Measurements from ENCODE around the gene ARHGAP29.
"Not testable (repeated sequence)": the region's sequence is repeated elsewhere in the genome, so short reads cannot be mapped to it uniquely, and the experiment has no call there.

Gene ARHGAP29

GRCh38 chr1:94231746-94232145 is 5.6 kb downstream of the ARHGAP29 start:
- no peak for DNase-seq

GRCh38 chr1:94230920-94231319 is 6.5 kb downstream of the ARHGAP29 start:
- DNase-seq: no peak

- no peak for DNase-seq
These were observed 8.6 kb downstream of the ARHGAP29 start for GRCh38 chr1:94228640-94229375.

GRCh38 chr1:94227624-94228023 is 9.8 kb downstream of the ARHGAP29 start:
- no peak for DNase-seq

GRCh38 chr1:94225845-94226244 is 11.5 kb downstream of the ARHGAP29 start:
- no peak for DNase-seq

- no peak for DNase-seq
These were observed 19.1 kb downstream of the ARHGAP29 start for GRCh38 chr1:94218332-94218731.

- no peak for DNase-seq
These were observed 21.4 kb downstream of the ARHGAP29 start for GRCh38 chr1:94215955-94216354.

- DNase-seq: no peak
These were observed 27.4 kb downstream of the ARHGAP29 start for GRCh38 chr1:94209982-94210381.

GRCh38 chr1:94209425-94209824 is 28.0 kb downstream of the ARHGAP29 start:
- no peak for DNase-seq

- no peak for DNase-seq
These were observed 29.7 kb downstream of the ARHGAP29 start for GRCh38 chr1:94207695-94208094.

- no peak for DNase-seq
These were observed 31.7 kb downstream of the ARHGAP29 start for GRCh38 chr1:94205639-94206038.

GRCh38 chr1:94202241-94202640 is 35.1 kb downstream of the ARHGAP29 start:
- DNase-seq: no peak

GRCh38 chr1:94199398-94199797 is 38.0 kb downstream of the ARHGAP29 start:
- DNase-seq: no peak

- DNase-seq: no peak
These were observed 43.1 kb downstream of the ARHGAP29 start for GRCh38 chr1:94194079-94194865.

- DNase-seq: no peak
These were observed 44.3 kb downstream of the ARHGAP29 start for GRCh38 chr1:94193128-94193527.

GRCh38 chr1:94191216-94191615 is 46.2 kb downstream of the ARHGAP29 start:
- no peak for DNase-seq

- DNase-seq: no peak
These were observed 50.4 kb downstream of the ARHGAP29 start for GRCh38 chr1:94186946-94187345.

GRCh38 chr1:94183197-94183815 is 54.1 kb downstream of the ARHGAP29 start:
- DNase-seq: no peak

GRCh38 chr1:94182191-94182590 is 55.2 kb downstream of the ARHGAP29 start:
- no peak for DNase-seq

GRCh38 chr1:94180650-94181049 is 56.7 kb downstream of the ARHGAP29 start:
- DNase-seq: no peak

GRCh38 chr1:94178901-94179300 is 58.5 kb downstream of the ARHGAP29 start:
- no peak for DNase-seq

- no peak for DNase-seq
These were observed 68.3 kb downstream of the ARHGAP29 start for GRCh38 chr1:94169126-94169525.

- no peak for DNase-seq
These were observed 71.5 kb downstream of the ARHGAP29 start for GRCh38 chr1:94165843-94166242.

- DNase-seq: not testable (repeated sequence)
These were observed 72.5 kb downstream of the ARHGAP29 start for GRCh38 chr1:94164885-94165284.

All from midbrain (tissue), 1 donor.